HG02981 (cell line): ENCODE results near the gene HTR3D.
"Not testable (repeated sequence)": the region's sequence is repeated elsewhere in the genome, so short reads cannot be mapped to it uniquely, and the experiment has no call there.

ENCODE experiments used
- ATAC-seq: cut with Tn5 transposase; IDR thresholded peaks from one replicate; pipeline ENCODE4 v1.9.1; 2021; ENCODE audit warnings: mild to moderate bottlenecking, moderate library complexity; ENCODE audit not compliant: unreplicated experiment

Gene HTR3D

DNA sequence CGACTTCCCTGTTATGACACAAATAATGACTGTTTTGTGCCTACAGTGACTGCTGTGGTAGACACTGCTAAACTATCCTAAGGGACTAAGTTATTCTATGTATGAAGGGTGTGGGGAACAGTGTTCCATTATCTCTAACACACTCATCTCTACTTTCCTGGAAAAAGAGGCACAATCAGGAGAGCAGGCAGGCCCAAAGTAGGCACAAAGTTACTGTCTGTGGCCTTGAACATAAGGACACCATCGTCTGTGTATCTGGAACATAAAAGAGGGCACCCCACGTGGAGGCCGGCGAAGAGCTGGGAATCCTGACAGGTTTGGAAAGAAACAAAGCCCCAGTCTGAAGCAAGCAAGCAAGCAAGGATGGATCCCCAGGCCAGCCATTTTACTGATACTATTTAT, 15.4 kb upstream of the HTR3D start:
- no peak for ATAC-seq

DNA sequence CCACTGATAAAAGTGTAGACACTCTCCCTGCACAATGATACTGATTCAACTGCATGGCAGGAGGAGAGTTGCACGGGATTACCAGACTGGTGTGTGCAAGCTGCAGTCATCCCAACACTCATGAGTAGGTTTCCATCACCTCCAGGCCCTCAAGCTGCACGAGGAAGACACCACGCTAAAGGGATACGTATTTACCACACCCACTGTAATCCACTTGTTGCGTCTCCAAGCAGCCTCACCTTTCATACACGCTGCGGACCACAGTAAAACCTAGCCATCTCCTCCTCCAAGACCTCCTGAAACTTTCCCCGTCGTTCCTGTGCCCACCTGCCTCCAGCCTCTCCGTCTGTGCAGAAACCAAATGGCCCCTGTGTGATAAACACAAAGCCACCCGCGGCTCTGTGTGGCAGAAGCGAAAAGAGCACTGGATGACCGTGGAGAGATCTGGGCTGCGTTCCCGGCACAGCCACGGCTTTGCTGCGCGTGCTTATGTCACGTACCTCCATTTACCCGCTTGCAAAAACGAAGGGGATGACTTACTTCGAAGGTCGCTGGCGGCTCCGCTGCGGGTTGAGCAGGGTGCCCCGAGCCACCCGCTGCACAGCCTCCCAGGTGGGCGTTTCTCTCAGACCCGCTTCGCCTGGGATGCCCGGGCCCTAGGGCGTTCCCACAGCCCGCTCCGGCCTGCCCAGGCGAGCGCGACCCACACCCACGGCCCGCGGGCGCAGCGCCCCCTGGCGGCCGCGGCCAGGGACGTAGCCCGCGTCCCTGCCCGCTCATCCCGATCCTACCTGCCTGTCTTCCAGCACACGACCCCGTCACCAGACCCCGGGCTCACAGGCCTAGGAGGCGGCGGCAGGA, 14.5 kb upstream of the HTR3D start:
- ATAC-seq = peak; percentile 66

DNA sequence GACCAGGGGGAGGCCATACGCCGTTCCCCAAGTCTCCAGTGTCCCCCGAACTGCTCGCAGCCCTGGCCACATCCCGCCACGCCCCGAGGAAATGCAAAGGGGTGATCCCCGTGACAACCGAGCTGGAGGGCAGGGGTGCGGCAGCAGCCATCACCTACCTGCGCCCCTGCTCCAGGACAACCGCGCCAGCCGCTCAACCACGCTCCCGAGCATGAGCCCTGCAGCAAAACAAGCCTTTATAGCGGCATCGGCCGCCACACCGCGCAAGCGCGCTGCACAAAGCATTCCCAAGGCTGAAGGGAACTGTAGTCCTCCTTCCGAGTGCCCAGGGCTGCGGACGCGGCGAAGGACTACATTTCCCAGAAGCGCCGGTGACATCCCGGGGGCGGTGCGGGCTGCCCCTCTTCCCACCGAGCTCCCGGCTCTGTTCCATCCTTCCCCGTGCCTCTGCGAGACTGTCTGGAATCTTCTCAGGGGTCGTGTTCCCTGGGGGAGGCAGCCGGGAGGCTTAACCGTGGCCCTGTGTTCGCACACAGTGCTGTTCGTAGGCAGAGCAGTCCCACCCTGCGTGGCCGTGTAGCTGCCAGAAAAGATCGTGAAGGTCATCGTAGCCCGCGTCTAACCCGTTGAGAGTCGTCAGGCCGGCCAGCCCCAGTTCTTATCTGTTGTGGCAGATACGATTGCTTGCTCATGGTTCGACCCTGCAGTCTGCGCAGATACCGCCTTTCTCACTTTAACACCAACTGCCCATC, 13.7 kb upstream of the HTR3D start, which contains the start of gene ABCC5:
Gene ABCC5, minus strand, starts transcription at position 213 of the 752 bp plus-strand sequence. CDS start 3,492 bp downstream, outside the sequence.
- ATAC-seq = peak; percentile 96

DNA sequence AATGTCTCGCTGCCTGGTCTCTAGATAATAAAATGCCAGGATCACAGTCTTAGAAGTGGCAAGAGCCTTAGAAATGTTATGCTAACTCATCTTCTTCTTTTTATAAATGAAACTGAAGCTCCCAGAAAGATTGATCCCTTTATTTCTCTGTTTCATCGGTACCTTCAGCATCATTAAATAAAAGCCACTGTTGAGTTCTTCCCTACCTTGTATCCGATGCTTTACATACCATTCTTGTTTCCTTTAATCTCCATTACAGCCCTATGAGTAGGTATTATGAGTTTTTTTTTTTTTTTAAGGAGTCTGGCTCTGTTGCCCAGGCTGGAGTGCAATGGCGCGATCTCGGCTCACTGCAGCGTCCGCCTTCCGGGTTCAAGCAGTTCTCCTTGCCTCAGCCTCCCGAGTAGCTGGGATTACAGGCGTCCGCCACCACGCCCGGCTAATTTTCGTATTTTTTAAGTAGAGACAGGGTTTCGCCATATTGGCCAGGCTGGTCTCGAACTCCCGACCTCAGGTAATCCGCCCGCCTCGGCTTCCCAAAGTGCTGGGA, 13.0 kb upstream of the HTR3D start:
- ATAC-seq = no peak

DNA sequence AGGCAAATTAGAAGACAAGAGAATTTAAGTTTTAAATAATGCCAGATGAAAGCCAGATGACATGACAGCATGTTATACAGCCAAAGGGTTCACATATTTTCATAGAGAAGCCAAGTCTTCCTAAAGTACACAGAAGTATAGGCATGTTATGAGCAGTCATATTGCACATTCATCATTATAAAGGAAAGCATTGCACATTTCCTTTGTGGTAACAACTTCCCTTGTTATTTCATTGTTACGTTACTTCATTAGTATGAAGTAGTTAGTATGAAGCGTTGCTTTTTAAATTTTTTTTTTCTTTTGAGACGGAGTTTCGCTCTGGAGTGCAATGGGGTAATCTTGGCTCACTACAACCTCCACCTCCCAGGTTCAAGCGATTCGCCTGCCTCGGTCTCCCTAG, 9.2 kb upstream of the HTR3D start:
- no peak for ATAC-seq

DNA sequence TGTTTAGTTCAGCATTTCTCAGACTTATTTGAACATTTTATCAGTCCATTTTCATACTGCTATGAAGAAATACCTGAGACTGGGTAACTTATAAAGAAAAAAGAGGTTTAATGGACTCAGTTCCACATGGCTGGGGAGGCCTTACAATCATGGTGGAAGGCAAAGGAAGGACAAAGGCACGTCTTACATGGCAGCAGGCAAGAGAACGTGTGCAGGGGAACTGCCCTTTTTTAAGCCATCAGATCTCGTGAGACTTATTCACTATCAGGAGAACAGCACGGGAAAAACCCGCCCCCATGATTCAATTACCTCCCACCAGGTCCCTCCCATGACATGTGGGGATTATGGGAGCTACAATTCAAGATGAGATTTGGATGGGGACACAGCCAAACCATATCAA, 6.3 kb upstream of the HTR3D start:
- ATAC-seq = not testable (repeated sequence)

DNA sequence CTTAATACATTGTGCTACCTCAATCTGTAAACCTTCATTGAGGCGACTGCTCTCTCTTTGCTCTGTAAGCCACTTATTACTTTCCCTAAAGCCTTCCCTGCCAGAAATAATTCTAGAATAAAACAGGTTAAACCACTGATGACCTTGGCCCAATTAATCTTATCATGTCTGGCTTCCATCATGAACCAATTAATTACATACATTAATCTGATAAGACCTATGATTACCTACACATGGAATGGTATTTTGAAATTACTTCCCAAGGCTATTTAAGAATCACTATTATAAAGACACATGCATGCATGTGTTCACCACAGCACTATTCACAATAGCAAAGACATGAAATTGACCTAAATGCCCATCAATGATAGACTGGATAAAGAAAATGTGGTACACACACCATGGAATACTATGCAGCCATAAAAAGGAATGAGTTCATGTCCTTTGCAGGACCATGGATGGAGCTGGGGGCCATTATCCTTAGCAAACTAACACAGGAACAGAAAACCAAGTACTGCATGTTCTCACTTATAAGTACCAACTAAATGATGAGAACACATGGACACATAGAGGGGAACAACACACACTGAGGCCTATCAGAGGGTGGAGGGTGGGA, 3.2 kb upstream of the HTR3D start:
- ATAC-seq = not testable (repeated sequence)

DNA sequence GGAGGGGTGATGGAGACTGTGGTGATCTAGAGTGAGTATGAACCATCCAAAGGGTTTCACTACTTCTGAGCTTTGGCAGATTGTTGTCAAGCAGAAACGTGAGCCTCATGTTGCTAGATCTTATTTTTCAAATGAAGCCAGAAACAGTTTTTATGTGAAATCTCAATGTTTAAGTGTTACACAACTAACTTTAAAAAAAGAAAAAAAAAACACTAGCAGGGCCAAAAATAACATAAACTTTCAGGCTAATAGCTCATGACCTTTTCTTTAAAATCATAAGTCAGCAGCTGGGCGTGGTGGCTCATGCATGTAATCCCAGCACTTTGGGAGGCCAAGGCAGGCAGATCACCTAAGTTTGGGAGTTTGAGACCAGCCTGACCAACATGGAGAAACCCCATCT, 2.1 kb upstream of the HTR3D start:
- no peak for ATAC-seq

DNA sequence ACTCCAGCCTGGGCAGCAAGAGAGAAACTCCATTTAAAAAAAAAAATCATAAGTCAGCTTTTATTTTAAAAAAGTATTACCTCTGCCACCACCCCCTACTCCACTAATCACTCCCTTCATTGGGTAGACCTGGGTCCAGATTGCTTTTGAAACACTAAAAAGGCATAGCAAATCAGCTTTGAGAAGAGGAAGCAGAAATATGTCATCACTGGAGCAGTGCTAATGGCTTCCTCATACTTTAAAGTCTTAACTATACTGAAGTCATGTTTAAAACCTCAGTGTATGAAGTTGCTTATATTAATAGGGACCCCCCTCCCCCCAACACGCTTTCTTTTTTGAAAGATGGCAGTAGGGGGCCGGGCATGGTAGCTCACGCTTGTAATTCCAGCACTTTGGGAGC, 1.0 kb upstream of the HTR3D start:
- no peak for ATAC-seq

DNA sequence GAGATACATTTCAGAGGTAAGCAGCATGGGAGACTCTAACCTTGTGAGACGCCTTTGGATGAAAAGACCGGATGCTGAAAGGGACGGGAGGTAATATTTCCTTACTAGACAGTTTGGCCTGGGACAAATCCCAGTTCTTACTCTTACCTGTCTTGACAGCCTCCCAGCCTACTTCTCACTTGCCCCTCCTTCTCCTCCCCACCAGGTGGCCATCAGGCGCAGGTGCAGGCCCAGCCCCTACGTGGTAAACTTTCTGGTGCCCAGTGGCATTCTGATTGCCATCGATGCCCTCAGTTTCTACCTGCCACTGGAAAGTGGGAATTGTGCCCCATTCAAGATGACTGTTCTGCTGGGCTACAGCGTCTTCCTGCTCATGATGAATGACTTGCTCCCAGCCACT, 6.3 kb downstream of the HTR3D start:
- no peak for ATAC-seq

DNA sequence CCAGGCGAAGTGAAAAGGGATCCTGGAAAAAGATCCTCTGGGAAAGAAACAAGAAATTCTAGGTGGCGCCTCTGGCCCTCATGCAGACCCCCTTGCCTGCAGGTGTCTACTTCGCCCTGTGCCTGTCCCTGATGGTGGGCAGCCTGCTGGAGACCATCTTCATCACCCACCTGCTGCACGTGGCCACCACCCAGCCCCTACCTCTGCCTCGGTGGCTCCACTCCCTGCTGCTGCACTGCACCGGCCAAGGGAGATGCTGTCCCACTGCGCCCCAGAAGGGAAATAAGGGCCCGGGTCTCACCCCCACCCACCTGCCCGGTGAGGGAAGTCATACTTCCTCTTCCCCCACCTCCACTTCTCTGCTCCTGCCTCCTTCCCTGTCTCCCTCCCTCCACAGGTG, 6.8 kb downstream of the HTR3D start:
- not testable (repeated sequence) for ATAC-seq

DNA sequence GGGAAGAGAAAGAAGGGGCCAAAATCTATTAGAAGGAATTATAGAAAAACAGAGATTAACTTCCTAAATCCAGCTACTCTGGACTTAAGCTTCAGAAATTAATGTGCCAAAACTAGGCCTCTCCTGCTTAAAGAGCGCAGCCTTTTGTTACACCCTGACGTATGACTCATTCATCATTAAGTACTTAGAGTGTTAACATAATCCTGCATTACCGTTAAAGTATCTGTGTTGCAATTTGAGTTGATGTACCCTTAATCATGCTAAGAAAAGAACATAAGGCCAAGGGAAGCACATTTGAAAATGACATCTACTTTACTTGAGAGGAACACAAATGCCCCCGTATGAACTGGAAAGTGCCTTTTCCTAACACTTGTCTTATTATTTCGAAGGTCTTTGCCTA, 7.9 kb downstream of the HTR3D start:
- no peak for ATAC-seq

DNA sequence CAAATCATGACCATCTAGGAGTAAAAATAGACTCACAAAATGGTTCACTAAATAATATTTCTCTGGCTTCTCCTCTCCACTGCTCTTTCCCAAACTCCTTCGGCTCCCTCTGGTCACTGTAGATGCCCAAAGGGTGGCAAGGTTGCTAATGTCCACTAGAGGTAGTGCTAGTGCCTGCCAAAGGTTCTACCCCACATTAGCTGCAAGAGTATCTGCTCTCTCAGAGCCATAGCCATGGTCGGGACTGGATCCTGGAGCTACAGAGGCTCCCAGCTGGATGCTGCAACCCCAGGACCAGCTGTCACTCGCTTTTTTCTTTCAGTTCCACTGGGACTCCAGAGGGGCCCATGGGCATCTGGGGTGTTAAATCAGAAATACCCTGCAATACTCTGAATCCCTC, 8.5 kb downstream of the HTR3D start:
- no peak for ATAC-seq

DNA sequence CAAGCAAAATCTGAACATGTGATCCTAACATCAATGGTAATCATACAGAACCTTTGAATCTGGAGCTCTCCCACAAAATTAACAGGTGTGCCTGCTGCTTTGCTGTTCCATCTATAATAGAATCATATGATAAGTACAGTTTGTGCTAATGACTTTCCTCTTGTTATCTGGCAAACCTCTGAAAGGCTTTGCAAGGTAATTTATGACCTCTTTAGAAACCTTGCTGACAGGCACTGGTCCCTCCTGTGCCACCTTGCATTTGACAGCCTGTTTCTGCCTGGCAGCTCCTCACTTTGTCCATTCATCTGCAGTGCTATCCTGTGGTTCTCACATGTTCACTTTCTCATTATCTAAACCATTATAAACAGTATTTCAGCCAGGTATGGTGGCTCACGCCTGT, 11.1 kb downstream of the HTR3D start:
- ATAC-seq = no peak

DNA sequence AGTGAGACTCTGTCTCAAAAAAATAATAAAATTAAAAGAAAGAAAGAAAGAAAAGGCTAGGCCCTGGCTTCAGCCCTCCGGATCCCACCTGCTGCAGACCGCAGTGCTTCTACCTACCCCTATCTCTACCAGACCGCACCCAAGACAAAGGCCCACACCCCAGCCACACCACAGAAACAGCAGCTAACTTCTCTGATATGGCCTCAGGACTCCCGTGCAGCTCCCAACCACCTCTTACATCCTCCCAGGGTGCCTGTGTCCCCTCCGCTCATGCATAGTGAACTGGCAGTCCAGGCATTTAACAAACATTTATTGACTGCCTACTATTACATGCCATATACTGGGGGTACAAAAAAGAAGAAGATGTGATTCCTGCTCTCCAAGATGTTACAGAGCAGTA, 14.5 kb downstream of the HTR3D start:
- ATAC-seq = no peak

DNA sequence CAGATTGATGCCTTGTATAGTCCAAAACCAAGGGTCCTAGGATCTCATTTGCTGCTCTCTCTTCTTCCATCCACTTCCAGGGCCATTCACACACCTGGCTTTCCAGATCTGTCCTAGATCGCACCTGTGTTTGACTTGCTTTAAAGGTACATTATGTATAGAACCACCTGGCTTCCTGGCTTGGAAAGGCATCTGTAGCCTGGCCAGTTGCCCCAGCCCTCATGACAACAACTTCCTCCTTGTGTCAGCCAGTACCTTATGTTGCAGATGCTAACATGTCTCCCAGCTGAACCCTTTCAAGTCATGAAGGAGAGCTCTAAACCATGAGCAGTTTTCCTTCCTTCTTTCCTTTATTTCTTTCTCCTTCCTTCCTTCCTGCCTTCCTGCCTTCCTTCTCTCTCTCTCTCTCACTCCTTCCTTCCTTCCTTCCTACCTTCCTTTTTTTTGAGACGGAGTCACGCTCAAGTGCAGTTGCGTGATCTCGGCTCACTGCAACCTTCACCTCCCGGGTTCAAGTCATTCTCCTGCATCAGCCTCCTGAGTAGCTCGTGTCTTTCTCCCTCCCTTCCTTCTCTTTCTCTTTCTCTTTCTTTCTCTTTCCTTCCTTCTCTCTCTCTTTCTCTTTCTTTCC, 18.8 kb downstream of the HTR3D start:
- no peak for ATAC-seq

DNA sequence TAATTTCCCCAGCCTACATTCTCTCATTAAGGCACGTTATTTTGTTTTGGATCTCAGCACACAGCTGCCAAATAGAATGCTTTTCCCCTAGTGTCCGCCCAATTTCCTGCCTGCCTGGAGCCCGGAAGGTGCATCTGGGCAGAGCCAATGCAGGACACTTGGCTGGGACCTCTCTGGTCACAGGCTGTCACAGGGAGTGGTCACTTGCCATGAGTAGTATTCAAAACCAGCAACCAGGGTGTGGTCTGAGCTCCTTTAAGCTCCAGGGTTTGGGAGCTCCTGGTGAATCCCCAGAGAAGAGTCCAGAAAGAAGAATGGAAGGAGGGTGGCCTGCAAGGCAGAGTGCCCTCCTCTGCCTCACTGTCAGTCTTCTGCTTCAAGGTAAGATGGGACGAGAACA, 21.2 kb downstream of the HTR3D start, which contains the start of gene HTR3C:
Gene HTR3C, plus strand, starts transcription at position 281 of the 400 bp plus-strand sequence. Its CDS starts 34 bp downstream, at position 315.
- ATAC-seq = no peak

DNA sequence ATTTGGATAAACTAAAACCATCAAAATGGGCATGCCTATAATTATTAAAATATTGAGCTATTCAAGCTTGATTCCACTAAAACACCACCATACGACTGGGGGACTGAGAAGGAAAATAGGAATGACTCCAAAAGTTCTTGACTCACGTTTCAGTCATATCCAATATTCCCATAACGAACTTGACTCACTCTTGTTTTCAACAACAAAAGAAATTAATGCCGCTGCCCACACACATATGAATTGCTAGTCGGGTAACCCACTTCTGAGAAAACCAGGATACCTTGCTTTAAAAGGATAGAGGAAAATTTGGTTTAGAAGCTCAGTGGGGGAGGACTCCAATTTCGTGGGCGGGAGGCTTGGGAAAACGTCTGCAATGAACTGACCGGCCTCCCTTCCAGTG, 26.5 kb downstream of the HTR3D start:
- ATAC-seq = no peak

DNA sequence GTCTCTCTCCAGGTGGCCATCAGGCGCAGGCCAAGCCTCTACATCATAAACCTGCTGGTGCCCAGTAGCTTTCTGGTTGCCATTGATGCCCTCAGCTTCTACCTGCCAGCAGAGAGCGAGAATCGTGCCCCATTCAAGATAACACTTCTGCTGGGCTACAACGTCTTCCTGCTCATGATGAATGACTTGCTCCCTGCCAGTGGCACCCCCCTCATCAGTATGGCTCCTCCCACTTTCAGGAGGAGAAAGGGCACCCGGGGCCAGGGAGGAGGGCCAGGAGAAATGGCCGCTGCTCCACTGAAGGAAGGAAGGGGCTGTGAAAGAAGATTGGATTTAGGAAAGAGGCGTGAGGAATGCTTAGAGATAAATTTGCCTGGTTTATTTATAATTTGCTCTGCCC, 27.9 kb downstream of the HTR3D start:
- no peak for ATAC-seq

DNA sequence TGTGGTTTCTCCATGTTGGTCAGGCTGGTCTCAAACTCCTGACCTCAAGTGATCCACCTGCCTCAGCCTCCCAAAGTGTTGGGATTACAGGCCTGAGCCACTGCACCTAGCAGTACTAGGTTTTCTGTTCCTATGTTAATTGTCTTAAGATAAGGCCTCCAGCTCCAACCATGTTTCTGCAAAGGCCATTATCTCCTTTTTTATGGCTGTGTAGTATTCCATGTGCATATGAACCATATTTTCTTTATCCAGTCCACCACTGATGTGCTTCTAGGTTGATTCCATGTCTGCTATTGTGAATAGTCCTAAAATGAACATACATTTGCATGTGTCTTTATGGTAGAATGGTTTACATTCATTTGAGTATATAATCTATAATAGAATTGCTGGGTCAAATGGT, 31.1 kb downstream of the HTR3D start:
- ATAC-seq = no peak

DNA sequence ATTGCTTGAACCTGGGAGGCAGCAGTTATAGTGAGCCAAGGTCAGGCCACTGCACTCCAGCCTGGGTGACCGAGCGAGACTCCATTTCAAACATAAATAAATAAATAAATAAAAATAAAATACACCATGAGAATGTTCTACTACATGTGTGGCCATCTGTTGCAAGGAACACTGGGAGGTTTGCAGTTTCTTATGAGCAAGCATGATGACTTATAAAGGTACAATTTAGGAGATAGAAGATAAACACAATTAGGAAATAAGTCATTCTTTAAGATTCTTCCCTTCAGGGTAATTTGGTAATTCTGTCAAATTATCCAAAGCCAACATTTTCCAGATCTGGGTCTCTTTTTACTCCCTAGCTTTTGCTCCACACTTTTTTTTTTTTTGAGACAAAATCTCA, 34.7 kb downstream of the HTR3D start:
- ATAC-seq = no peak
